Neuron (in vitro differentiated cells): ENCODE data around the gene PCDHGC5.

Experiments used
- H2AFZ ChIP-seq: one replicate; pipeline ENCODE4 v1.6.1; 2013; ENCODE audit warnings: low read depth, mild to moderate bottlenecking, inconsistent platforms, low read length, moderate library complexity
- H3K27me3 ChIP-seq: one replicate; pipeline ENCODE4 v1.6.1; 2013; ENCODE audit warnings: low read length; ENCODE audit not compliant: insufficient read depth
- H3K36me3 ChIP-seq: one replicate; pipeline ENCODE4 v1.6.1; 2013; ENCODE audit warnings: low read length; ENCODE audit not compliant: insufficient read depth
- H3K4me1 ChIP-seq: one replicate; pipeline ENCODE4 v1.6.1; 2013; ENCODE audit warnings: low read length; ENCODE audit not compliant: insufficient read depth
- H3K4me3 ChIP-seq: 2 replicates; pipeline ENCODE4 v1.5.1; 2013; ENCODE audit warnings: mild to moderate bottlenecking, low read length, moderate library complexity
- H3K9me3 ChIP-seq: one replicate; pipeline ENCODE4 v1.6.1; 2013; ENCODE audit warnings: low read length

PCDHGC5 gene

GRCh38 chr5:141534492-141535213 lies 45.8 kb downstream of the PCDHGC5 start:
- Histone ChIP-seq H3K4me3 (no peak overlapping the region), H3K27me3 (no peaks in the 10 kb centered on the region), H3K9me3 (no peaks in the 10 kb centered on the region), H2AFZ (no peak overlapping the region), H3K4me1 (peaks cover 3% of the 10 kb centered on the region), H3K36me3 (peaks cover 14% of the 10 kb centered on the region)
